Stimulated activated CD4-positive, alpha-beta T cell treated with anti-CD3 and anti-CD28 coated beads, Interleukin-2, amount 100 ng/mL, for 24 hours (primary cell): Measurements from ENCODE around the gene RNF4.

Source experiments
- DNase-seq, 2 donors: peaks; one replicate each; pipeline ENCODE4 v3.0.0-alpha.2; 2020

RNF4 gene

DNA sequence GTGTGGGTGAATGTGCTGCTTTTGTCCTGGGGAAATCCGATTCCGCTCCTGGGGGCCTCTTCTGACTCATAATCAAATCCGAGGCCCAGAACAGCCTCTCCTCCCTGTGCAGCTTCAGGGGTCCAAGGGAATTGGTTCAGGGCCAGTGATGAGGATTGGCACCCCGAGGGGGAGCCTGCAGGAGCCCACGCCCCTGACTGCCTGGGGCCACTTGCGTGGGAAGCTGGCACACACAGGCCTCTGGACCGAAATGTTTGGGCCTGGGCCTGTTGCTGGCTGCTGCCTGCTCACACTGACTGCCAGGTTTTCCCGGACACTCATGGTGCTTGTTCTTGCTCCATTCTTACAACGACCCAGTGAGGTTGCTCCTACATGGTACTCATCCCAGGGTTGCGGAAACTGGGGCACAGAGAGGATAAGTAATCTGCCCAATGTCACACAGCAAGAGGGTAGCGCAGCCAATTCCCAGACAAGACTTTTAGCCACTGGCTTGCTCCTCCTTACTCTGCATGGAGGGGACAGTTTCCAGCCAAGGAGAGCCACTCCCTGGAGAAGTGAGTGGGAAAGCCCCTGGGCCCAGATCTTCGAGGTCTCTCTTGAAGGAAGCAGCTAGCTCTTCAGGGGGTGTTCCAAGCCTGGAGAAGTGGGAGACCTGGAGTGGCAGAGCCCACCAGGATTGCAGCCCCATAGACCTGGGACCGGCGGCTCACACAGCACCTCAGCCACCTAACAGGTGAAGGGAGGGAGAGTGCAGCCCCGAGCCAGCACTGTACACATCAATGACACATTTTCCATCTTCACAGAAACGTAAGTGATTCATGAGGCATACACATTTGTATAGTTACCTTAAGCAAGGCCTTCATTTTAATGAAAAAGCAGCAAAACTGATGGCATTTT lies 29.8 kb upstream of the RNF4 start:
- no peak for DNase-seq

DNA sequence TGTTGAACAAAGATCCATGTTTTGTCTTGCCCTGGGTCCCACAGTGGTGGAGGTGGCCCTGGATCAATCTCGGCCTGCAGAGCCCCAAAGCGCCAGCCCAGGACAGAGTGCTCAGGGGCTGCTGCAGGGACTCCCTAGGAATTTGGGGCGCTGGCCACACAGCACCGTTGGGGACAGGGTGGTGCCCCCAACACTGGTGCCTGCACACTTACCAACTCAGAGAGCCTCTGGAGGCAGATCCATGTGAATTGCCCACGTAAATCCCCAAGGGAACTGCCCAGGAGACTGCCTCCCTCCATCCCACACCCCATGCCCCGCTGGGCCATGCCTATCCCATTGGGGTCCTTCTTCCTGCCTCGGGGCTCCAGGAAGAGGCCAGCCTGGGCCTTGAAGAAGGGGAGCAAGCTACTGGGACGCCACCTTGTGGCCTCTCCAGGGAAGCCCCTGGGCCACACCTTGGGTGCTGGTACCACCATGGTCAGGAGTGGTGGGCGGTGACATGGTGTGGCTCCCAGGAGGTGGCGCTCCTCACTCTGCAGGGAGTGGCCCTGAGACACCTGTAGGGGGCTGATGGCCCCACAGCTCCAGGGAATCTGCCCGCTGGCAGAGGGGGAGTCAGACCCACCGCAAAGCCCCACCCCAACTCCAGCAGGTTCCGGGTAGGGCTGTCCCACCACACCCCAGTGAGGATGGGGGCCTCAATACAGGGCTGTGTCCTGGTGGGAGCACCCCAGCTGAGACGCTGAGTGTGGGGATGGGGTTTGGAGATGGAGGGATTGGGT lies 27.3 kb upstream of the RNF4 start:
- DNase-seq: peak; percentile 73 to 82

DNA sequence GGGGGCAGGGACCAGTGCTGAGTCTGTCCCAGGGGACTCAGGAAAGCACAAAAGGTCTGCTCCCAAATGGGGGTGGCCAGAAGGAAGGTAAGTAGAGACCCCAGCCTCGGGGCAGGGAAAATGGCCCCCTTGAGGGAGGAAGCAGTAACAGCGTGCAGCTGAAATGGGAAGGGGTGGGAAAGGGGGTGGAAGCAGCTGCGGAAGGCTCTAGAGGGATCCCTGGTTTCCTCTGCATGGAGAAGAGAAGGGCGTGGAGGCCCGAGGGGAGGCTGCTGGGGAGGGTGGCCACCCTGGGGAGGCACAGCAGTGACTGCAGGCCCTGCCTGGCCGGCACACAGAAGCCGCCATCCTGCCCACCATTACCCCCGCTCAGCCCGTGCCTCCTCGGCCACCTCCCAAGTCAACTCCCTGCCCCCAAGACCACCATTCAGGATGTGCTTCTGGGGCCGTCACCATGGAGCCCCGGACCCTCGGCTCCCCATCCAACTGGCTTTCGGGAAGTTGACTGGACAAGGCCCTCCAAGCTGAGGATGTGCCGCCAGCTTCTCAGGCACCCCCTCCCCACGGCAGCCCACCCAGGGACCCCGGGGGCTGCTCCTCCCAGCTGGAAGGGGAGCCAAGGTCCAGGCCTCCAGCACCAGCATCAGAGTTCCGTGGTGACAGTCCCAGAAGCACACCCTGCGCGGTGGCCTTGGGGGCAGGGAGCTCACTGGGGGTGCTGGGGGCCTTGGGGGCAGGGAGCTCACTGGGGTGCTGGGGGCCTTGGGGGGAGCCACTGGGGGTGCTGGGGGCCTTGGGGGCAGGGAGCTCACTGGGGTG lies 26.5 kb upstream of the RNF4 start:
- no peak for DNase-seq

DNA sequence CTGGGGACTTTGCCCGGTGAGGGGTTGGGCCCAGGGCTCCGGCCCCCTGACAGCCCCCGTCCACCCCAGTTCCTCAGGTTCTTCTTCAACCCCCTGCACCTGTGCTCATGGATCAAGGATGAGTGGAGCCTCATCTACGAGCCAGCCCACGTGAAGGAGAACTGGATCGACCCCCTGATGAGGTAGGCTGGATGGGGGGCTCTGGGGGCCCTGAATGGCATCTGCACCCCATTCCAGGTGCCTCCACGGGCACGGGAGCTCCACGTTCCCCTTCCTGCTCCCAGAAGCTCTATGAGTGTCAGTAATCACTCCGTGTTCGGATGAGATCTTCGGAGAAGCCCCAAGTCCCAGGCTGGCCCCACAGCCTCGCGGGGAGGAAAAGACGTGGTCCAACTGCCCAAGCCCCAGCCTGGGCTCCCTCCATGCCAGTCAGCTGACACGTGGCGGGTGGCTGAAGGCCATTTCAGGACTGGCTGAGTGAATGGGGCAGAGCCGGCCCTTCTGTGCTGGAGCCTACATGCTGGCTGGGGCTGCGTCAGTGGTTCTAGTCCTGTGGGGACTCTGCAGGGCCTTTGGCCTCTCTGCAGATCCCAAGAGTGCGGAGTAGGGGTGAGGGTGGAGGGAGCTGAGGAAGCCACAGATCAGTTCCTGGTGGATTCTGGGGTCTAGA lies 25.7 kb upstream of the RNF4 start:
- DNase-seq: no peak

DNA sequence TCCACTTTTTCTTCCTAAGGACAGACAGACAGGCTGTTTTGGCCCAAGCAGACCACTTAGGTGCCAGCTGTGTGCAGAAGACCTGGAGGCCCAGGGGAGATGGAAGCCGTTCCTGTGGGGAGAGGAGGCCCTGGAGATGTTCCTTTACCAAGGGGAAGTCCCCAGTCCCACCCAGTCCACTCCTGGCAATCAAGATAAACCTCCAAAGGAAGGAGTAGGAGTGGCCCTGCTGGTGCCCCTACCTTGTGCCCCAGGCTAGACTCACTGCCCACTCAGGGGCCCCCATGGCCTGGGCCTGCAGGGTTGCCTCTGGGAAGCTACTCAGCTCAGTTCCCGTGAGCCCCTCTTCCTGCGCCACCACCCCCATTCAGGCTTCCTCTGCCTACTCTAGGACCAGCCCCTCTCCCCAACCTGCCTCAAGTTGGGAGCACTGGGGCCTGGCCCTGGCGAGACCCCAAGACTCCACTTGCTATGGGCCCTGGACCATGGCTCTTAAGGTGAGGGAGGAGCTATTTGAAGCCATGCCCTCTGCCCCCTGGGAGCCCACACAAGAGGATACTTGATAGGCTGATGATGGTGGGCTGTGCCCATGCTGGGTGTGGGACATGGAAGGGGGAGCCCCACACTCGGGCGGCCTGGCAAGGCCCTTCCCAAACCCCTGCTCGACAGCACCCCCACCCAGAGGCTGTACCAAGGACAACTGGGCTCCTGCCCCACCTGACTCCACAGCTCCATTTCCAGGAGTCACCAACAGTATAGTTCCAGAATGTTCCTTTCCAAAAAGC lies 24.8 kb upstream of the RNF4 start:
- no peak for DNase-seq

DNA sequence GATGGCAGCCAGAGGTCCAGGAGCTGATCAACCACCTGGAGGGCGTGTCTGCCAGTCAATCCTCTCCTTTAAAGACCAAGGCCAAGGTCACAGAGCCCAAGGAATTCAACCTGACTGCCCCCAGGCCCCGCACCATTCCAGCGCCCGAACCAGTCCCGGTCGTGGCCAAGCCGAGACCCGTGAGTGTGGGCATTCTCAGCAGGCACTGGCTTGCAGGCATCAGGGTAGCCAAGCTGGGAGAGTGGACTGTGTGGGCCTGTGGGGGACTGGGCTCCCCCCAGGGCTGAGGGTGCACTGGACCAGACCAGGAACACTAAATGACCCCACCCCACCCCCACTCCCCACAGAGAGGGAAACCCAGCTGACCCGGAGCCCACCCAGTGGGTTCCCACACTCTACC lies 23.8 kb upstream of the RNF4 start:
- no peak for DNase-seq

DNA sequence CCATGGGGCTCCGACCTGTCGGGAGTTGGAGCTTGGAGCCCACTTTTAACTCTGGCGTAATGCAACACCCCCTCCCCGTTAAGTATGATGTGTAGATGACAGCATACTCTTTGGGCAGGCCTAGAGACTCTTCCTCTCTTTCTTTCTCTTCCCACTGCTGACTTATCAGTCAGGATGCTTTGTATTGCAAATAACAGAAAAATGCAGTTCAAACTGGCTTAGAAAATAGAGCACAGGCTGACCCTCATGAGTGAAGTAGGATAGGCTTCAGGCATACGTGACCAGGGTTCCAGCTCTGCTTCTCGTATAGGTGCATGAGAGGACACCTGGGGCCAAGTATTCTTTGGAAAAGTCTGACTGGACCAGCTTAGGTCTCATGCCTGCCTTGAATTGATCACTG lies 23.3 kb upstream of the RNF4 start:
- no peak for DNase-seq

DNA sequence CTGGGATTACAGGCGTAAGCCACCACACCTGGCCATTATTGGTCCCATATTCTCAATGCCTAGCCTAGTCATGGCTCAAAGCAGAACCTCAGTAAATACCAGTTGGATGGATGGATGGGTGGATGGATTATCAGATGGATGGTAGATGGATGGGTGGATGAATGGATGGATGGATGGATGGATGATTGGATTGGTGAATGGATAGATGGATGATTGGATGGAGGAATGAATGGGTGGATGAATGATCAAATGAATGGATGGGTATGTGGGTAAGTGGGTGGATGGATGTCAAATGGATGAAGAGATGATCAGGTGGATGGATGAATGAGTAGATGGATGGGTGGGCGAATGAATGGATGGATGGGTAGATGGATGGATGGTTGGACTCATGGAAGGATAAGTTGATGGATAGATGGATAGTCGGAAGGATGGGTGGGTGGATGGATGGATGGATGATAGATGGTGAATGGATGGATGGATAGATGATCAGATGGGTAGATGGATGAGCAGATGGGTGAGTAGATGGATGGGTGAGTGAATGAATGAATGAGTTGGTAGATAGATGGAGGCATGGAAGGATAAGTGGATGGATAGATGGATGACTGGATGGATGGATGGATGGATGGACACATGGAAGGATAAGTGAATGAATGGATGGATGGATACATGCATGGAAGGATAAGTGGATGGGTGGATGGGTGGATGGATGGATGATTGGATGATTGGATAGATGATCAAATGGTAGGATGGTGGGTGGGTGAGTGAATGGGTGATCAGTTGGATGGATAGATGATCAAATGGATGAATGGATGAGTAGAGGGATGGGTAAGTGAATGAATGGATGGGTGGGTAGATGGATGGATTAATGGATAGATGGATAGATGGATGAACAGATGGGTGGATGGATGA lies 22.0 kb upstream of the RNF4 start:
- no peak for DNase-seq

DNA sequence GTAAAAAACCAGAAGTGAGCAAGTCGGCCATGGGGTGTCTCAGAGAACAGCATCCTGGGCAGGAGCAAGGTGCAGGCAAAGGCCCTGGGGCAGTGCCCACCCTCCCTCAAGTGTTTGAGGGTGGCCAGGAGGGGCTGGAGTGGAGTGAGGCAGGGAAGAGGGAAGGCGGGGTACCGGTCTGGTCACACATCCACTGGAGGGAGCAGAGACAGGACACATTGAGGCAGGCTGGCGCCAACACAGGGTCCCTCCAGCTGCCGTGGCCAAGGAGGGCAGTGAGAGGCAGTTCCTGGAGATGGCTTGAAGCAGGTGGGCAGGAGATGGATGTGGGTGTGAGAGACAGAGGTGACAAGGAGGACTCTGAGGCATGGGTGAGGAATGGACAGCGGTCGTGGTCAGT lies 20.3 kb upstream of the RNF4 start:
- no peak for DNase-seq

DNA sequence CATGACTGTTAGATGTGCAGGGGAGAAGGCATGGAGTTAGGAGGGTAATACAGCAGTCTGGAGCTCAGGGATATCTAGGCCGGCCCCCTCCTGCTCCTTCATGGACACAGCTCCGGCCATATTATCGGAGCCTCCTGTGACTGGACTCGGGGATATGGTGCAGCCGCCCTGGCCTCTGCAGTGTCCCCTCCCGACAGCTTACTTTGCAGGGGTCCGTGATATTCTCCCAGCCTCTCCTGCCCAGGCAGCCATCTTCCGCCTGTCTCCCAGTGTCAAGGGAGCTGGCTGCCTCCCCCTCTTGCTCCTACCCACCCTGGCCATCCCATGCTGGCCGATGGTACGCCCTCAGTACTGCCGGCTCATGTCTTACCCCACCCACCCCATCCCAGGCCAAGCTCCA lies 19.9 kb upstream of the RNF4 start:
- no peak for DNase-seq

DNA sequence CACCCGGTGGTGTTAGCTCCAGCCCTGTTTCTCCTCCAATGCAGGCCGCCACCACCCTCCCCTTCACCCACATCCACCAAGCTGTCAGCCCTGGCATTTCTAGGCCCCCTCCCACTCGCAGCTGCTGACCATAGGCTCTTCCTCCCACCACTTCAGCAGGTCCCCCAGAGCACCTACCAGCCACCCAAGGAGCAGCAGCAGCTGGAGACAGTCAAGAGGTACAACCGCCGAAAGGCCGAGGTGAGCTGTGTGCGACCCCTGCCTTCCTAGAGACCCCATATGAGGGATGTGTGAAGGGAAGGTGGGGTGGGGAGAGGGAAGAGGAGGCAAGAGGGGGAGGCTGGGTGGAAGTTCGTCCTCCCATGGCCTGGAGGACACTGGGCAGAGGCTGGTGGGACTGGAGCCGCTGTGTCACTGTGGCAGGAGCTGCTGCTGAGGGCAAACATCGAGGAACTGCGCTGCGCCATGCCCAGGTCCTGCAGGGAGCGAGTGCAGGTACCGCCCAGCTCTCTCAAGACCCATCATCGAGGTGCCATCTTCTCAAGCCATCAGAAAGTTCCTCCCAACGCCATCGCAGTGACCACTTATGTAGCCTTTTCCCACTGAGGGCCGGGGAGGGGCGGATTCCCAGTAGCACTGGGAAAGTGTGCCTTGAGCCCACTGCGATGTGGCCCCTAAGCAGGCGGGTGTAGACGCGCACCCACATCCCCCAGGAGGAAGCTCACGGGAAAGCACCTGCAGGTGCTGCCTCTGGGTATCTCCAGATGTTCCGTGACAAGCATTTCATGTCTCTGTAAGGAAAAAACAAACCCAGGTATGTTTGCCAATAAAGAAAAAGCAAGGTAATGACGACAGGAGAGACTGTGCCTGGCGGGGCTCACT lies 19.2 kb upstream of the RNF4 start:
- no peak for DNase-seq

DNA sequence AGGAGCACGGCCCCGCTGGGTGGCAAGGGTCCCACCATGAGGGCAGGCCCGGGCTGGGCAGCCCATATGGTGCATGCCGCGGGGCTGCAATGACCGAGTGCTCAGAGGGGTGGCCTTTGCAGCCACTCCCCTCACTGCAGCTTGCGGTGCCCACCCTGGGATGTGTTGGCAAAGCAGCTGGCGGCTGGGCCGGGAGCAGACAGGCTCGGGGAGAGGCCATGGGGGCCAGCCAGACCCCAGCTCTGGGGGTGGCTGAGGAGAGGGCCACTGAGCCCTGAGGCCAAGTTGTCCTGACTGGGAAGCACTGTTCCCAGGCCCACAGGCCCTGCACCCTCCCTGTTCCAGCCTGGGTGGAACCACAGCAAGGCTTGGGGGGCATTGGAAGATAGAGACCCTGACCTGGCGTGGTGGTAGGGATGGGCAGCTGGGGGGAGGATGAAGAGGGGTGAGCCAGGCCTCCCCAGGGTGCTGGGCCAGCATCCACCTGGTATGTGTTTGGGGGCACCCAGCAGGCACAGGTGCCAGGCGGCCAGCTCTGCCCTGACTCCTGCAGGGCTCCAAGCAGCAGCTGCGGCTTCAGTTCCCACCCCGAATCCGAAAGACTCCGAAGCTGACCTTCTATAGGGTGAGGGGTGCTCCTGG lies 18.4 kb upstream of the RNF4 start:
- DNase-seq: no peak

DNA sequence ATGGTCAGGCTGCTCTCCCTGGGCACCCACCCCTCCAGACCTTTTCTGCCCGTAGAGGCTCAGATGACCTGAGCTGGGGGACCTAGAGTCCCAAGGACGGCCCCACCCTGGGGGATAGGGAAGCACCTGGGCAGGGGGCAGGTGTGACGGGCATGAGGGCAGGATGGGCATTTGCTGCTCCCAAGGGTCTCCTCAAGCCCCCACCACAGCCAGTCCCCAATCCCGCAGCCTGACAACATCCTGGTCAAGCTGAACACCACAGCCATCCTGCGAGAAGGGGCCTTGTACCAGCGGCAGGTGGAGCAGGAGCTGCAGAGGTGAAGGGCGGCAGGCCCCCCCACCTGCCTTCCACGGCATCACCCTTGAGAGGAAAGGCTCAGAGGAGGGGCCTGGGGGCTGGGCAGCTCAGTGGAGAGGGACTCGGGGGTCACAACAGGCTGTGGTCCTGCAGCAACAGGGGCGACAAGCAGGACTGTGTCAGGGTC lies 17.8 kb upstream of the RNF4 start:
- no peak for DNase-seq

DNA sequence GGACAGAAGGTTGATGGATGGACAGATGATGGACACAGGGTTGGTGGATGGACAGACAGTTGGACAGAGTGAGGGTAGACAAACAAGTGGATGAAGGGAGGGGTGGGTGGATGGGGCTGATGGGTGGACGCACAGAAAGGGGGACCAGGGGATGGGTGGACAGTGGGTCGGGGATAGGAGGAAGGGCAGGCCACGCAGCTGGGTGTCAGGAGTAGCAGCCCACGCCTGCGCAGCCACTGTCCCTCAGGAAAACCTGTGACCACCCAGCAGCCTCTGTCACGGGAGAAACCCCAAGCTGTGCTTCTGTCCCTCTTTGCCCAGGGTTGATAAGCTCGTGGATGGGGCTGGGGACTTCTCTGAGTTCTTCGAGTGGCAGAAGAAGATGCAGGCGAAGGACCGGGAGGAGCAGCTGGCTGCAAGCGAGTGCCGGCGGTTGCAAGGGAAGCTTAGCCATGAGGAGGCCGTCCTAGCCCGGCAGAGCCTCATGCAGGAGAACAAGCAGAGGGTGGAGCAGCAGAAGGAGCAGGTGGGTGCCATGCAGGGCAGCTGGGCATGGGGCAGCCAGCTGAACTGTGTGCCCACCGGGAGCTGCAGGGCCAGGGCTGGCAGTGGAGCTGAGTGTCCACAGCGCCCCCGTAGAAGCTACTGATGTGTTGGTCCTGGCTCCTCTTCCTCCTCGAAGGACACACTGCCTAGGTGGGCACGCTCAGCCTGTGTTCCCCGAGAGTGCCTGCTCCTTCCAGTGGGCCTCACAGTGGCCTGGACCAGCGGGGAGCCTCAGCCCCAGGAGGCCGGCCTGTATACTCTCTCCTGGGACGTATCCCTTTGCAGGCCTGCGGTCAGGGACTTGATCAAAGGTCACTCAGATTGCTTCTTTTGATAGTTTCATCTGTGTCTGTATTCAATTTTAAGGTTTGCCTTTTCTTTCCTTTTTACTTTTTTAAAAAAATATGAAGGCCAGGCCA lies 16.8 kb upstream of the RNF4 start:
- no peak for DNase-seq

DNA sequence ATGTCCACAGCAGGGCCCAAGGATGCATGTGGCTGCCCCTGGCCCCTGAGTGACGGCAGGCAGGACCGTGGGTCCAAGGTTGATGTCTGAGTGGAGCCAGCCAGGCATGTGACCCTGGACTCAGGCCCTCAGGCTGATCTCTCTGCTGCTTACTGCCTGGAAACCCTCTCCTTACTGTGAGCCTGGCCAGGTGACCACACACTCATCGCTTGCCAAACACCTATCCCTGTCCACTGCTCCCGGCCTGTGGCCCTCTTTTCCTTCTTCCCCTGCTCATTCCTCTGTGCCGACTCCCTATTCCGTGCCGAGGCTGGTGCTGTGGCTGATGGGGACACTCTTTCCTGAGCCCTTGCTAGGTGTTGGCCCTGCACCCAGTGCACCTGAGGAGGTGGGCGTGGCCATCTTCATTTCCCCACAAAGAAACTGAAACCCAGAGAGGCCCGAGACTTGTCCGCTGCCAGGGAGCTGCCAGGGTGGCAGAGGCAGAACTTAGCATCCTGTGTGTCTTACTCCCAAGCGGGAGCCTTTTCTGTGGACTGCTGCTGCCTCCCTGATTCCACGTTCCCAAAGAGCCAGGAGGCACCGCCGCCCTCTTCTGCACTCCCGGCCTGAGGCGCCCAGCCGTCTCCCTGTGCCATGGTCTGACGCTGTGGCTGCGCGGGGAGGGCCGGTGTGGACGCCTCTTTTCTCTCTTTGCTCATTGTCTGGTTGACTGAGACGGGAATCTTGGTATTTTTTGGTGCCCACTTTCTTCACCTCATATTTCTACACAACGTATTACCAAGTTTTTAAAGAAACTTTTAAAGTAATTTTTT lies 11.2 kb upstream of the RNF4 start:
- DNase-seq: no peak

DNA sequence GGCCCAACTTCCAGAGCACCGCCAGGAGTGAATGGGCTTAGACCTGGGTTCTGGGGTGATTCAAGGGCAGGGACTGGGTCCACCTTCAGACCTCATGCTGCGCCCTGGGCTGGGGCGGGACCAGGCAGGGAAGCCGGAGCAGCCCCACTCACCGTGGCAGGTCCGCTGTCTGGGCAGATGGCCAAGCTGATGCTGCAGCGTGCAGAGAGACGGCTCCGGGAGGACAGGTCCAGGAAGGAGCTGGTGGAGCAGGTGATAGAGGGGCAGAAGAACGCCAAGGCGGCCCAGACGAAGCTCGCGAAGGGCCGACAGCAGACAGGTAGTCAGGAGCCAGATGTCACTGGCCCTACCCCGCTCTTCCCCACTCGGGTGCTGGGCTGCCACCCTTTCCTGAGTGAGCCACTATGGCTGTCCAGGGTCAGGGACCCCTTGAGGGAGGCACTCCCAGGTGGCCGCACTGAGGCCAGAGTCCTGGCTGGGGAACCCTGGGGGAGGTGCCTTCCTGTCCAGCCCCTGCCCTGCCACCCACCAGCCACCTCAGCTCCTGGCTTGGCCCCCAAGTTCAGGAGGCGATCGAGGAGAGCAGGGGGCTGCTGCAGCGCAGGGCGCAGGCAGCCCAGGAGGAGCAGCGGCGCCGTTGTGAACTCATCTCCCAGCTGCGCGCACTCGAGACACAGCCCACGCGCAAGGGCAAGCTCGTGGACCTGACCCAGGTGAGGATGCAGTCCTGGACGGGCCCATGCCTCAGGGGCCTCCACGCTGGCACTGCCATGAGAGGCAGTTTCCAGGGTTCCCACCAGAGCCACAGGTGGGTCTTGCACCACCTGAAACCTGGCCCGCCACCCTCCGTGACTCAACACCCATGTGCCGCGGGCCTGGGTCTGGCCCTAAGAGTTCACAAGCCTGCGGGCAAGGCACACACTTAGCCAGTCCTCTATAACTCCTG lies 10.1 kb upstream of the RNF4 start:
- DNase-seq: no peak
